Neural progenitor cell (in vitro differentiated cells): Measurements from ENCODE around the gene DHRS1. TPM values are rescaled to one million over a fixed set of nuclear protein-coding genes. Genes with fewer than 3 reads are reported as not detected.

ENCODE experiments used
- DNase-seq: peaks from one replicate; pipeline ENCODE4 v3.0.0-alpha.2; 2016; ENCODE audit warnings: low spot score
- H2AFZ ChIP-seq: fragments of 200-600 bp; sonication (generic); replicated peaks from 2 replicates; pipeline ENCODE4 v1.6.1; 2016; ENCODE audit warnings: antibody characterized with exemption
- H3F3A ChIP-seq: fragments of 200-600 bp; sonication (generic); 2 replicates; pipeline ENCODE4 v1.6.1; 2016; ENCODE audit warnings: antibody characterized with exemption, low read depth
- H3K27ac ChIP-seq: fragments of 200-600 bp; sonication (generic); 2 replicates; pipeline ENCODE4 v1.5.1; 2016; ENCODE audit warnings: mild to moderate bottlenecking
- H3K27me3 ChIP-seq: fragments of 200-600 bp; sonication (generic); 2 replicates; pipeline ENCODE4 v1.6.1; 2016; ENCODE audit warnings: mild to moderate bottlenecking, moderate library complexity
- H3K36me3 ChIP-seq: fragments of 200-600 bp; sonication (generic); 2 replicates; pipeline ENCODE4 v1.5.1; 2016
- H3K4me1 ChIP-seq: fragments of 200-600 bp; sonication (generic); 2 replicates; pipeline ENCODE4 v1.6.1; 2016; ENCODE audit warnings: mixed run types
- H3K4me2 ChIP-seq: fragments of 200-600 bp; sonication (generic); 2 replicates; pipeline ENCODE4 v1.6.1; 2016
- H3K4me3 ChIP-seq: fragments of 200-600 bp; sonication (generic); 2 replicates; pipeline ENCODE4 v1.5.1; 2016
- H3K79me2 ChIP-seq: fragments of 200-600 bp; sonication (generic); 2 replicates; pipeline ENCODE4 v1.6.1; 2016; ENCODE audit warnings: low read depth
- H3K9ac ChIP-seq: fragments of 200-600 bp; sonication (generic); 2 replicates; pipeline ENCODE4 v1.6.1; 2016
- H3K9me3 ChIP-seq: fragments of 200-600 bp; sonication (generic); 2 replicates; pipeline ENCODE4 v1.5.1; 2016; ENCODE audit warnings: low read depth
- H4K20me1 ChIP-seq: fragments of 200-600 bp; sonication (generic); 2 replicates; pipeline ENCODE4 v1.6.1; 2016; ENCODE audit warnings: low read depth
- H3K27ac Mint-ChIP-seq: 3 replicates; pipeline ENCODE4 v1.8.0; 2021; ENCODE audit warnings: mixed read lengths
- H3K27me3 Mint-ChIP-seq: 2 replicates; pipeline ENCODE4 v1.8.0; 2022; ENCODE audit warnings: low read depth, mild to moderate bottlenecking, inconsistent platforms, moderate library complexity, mixed read lengths; ENCODE audit not compliant: insufficient read depth
- H3K36me3 Mint-ChIP-seq: 3 replicates; pipeline ENCODE4 v1.8.0; 2021; ENCODE audit warnings: mixed read lengths
- H3K4me1 Mint-ChIP-seq: 3 replicates; pipeline ENCODE4 v1.8.0; 2021; ENCODE audit warnings: mixed read lengths
- H3K4me3 Mint-ChIP-seq: 3 replicates; pipeline ENCODE4 v1.8.0; 2021; ENCODE audit warnings: mild to moderate bottlenecking, moderate library complexity, mixed read lengths
- H3K9me3 Mint-ChIP-seq: 3 replicates; pipeline ENCODE4 v1.8.0; 2020; ENCODE audit warnings: mixed read lengths
- EZH2 ChIP-seq: fragments of 200-600 bp; sonication (generic); IDR thresholded peaks from 2 replicates; pipeline ENCODE4 v1.6.1; 2017; ENCODE audit warnings: antibody characterized with exemption, mild to moderate bottlenecking, moderate library complexity
- EZH2phosphoT487 ChIP-seq: fragments of 200-600 bp; sonication (generic); IDR thresholded peaks from 2 replicates; pipeline ENCODE4 v1.6.1; 2017; ENCODE audit warnings: antibody characterized with exemption
- total RNA-seq: library from RNA; depleted of rRNA; stranded (reverse); fragments of >200 nt; gene quantifications from 2 replicates; pipeline ENCODE4 v1.2.3, GENCODE V29; 2015; ENCODE audit warnings: low replicate concordance
- TF ChIP-seq, protein P1 (sequence below): fragments of 200-600 bp; sonication (generic); IDR thresholded peaks from 2 replicates; pipeline ENCODE4 v1.5.1; 2017; ENCODE audit warnings: antibody characterized with exemption, mild to moderate bottlenecking

DHRS1 gene
- total RNA-seq, 1 donor from 2014 or later, result 19.7 TPM

DNA sequence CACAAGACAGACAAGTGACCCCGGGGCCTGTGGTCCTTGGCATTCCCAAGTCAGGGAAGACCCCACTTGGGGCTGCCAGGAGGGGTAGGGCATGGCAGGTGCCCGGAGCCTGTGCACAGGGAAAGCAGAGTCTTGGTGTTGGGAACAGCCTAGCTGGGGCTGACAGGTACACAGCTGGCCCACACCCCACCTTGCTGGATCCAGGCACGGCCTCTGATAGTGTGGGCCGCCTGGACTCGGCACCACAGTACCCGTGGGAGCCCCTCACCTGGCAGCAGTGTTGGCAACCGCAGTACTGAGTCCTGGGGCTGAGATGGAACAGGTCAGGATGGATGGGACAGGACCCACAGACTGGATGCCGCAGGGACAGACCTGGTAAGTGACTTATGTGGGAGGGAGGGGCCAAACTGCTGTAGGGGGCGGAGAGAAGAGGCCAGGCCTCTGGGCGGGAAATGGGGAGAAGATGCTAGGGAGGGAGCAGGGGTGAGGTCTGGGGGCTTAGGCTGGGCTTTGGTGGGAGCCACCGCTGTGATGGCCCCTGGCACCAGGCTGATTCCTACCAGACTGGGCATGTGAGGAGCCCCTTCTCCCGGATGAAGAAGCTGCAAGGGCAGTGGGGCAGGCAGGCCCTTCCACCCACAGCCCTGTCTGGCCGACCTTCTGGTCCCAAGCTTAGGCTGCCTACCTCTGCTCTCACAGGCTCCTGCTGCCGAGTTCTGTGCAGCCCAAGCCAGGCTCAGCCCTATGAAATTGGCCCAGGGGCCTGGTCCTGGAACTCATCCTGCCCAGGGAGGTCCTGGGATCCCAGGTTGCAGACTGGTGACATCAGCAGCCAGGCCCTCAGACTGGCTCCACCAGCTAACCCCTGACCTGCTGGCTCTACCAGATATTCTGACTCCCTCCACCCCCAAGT, 36.5 kb downstream of the DHRS1 start, which contains the start of gene TGM1:
TGM1 (minus strand) TSS at position 357 of the 913 bp plus-strand sequence. CDS start 825 bp downstream, outside the sequence.
- H3K4me2 ChIP-seq, result no peak within 1 kb of the TSS
- Mint-ChIP-seq H3K4me1 (no peaks in the 10 kb centered on the region), H3K4me3 (no peak within 1 kb of the TSS), H3K9me3 (no peaks in the 10 kb centered on the region), H3K27me3 (peaks cover 2% of the 10 kb centered on the region), H3K27ac (no peak within 1 kb of the TSS), H3K36me3 (no peaks in the 10 kb centered on the region)
- H3K27me3 ChIP-seq, result no peaks in the 10 kb centered on the region
- H3K79me2 ChIP-seq, result no peaks in the 10 kb centered on the region
- no peak within 1 kb of the TSS for H2AFZ ChIP-seq
- no peak for DNase-seq
- H3K4me1 ChIP-seq, result no peaks in the 10 kb centered on the region
- TF ChIP-seq EZH2 (no peak), EZH2phosphoT487 (no peak)
- TF ChIP-seq, protein P1, sequence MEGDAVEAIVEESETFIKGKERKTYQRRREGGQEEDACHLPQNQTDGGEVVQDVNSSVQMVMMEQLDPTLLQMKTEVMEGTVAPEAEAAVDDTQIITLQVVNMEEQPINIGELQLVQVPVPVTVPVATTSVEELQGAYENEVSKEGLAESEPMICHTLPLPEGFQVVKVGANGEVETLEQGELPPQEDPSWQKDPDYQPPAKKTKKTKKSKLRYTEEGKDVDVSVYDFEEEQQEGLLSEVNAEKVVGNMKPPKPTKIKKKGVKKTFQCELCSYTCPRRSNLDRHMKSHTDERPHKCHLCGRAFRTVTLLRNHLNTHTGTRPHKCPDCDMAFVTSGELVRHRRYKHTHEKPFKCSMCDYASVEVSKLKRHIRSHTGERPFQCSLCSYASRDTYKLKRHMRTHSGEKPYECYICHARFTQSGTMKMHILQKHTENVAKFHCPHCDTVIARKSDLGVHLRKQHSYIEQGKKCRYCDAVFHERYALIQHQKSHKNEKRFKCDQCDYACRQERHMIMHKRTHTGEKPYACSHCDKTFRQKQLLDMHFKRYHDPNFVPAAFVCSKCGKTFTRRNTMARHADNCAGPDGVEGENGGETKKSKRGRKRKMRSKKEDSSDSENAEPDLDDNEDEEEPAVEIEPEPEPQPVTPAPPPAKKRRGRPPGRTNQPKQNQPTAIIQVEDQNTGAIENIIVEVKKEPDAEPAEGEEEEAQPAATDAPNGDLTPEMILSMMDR, result no peak
- peak within 1 kb of the TSS; percentile 27 for H3K9ac ChIP-seq
- H3K4me3 ChIP-seq, result no peak within 1 kb of the TSS
- H3F3A ChIP-seq, result no peaks in the 10 kb centered on the region
- H3K27ac ChIP-seq, result no peak within 1 kb of the TSS
- no peaks in the 10 kb centered on the region for H3K9me3 ChIP-seq
- no peaks in the 10 kb centered on the region for H3K36me3 ChIP-seq
- H4K20me1 ChIP-seq, result no peaks in the 10 kb centered on the region

DNA sequence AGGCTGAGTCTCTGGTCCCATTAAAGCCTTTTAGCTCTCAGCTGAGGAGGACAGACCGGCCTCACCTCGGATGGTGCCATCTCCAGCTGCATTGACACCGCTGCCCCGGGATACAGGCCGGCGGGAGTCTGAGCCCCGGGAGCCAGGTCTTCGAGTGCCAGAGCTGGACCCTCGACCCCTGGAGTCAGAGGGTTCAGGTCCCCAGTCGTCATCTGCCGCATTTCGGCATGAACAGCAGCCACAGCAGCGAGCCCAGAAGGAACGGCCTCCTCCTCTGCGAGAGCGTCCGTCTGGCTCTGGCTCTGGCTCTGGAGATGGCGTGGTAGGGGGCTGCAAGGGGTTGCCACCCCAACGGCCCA, 37.6 kb downstream of the DHRS1 start:
- Histone ChIP-seq H4K20me1 (no peaks in the 10 kb centered on the region), H3K4me2 (no peak overlapping the region), H3K4me3 (no peak overlapping the region), H3K27ac (no peak overlapping the region), H3K9ac (no peak overlapping the region), H3F3A (no peaks in the 10 kb centered on the region), H3K79me2 (no peaks in the 10 kb centered on the region), H3K9me3 (no peaks in the 10 kb centered on the region), H3K36me3 (no peaks in the 10 kb centered on the region), H3K4me1 (no peaks in the 10 kb centered on the region), H2AFZ (no peak overlapping the region), H3K27me3 (no peaks in the 10 kb centered on the region)
- Mint-ChIP-seq H3K4me3 (no peak overlapping the region), H3K36me3 (no peaks in the 10 kb centered on the region), H3K27ac (no peak overlapping the region), H3K4me1 (no peaks in the 10 kb centered on the region), H3K9me3 (no peaks in the 10 kb centered on the region), H3K27me3 (peaks cover 2% of the 10 kb centered on the region)
- TF ChIP-seq EZH2phosphoT487, result no peak
- TF ChIP-seq, protein P1, result no peak
- no peak for TF ChIP-seq EZH2
- no peak for DNase-seq

DNA sequence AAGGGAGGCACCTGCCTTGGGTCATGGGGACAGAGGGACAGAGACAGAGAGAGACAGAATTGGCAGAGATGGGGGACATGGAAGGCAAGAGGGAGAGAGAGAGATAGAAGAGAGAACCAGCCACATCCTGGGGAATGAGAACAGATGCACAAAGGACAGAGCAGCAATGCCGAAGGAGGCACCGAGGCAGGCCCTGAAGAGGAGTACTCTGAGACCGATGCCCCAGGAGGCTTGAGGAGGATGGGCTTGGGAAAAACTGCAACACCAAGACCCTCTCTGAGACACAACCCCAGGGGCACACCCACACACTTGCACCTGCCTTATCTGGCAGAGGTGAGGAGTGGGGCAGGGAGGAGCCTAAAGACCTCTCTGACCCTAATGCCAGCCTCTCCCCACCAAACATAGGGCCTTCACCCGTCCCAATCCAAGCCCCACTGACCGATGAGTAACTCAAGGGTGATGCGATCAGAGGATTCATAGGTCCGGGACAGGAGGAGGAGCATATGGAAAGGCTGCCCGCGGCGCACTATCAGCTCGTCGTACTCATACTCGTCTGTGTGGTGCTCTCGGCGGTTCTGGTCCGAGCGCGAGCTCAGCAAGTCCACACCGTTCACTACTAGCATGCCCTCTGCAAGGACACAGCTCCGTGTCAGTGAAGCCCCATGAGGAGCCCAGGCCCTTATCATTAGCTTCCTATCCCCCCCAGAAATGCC, 38.2 kb downstream of the DHRS1 start:
- Histone ChIP-seq H3F3A (no peaks in the 10 kb centered on the region), H3K36me3 (no peaks in the 10 kb centered on the region), H3K27me3 (no peaks in the 10 kb centered on the region), H3K4me3 (no peak overlapping the region), H3K9me3 (no peaks in the 10 kb centered on the region), H3K27ac (no peak overlapping the region), H3K4me1 (no peaks in the 10 kb centered on the region), H2AFZ (no peak overlapping the region), H3K9ac (no peak overlapping the region), H3K4me2 (no peak overlapping the region), H4K20me1 (no peaks in the 10 kb centered on the region), H3K79me2 (no peaks in the 10 kb centered on the region)
- Mint-ChIP-seq H3K36me3 (no peaks in the 10 kb centered on the region), H3K4me1 (no peaks in the 10 kb centered on the region), H3K27me3 (peaks cover 2% of the 10 kb centered on the region), H3K27ac (no peak overlapping the region), H3K9me3 (no peaks in the 10 kb centered on the region), H3K4me3 (no peak overlapping the region)
- TF ChIP-seq, protein P1, result no peak
- TF ChIP-seq EZH2 (no peak), EZH2phosphoT487 (no peak)
- no peak for DNase-seq
